Fibroblast of lung (primary cell): ENCODE data around the gene ST6GALNAC3. TPM values are rescaled to one million over a fixed set of nuclear protein-coding genes. Genes with fewer than 3 reads are reported as not detected.

Experiments
- DNase-seq, 2 donors: peaks; one replicate each; pipeline versions ENCODE4 v3.0.0 to v3.0.0-alpha.2; 2010; ENCODE audit warnings: low read depth in 2 of 2
- H2AFZ ChIP-seq: 2 replicates; pipeline ENCODE4 v1.5.1; 2012; ENCODE audit warnings: low read length, control low read depth, inconsistent platforms
- H3K27ac ChIP-seq: 2 replicates; pipeline ENCODE4 v1.5.1; 2011; ENCODE audit warnings: low read length, control low read depth; ENCODE audit not compliant: insufficient read depth
- H3K27me3 ChIP-seq: 2 replicates; pipeline ENCODE4 v1.5.1; 2011; ENCODE audit warnings: mild to moderate bottlenecking, low read length; ENCODE audit not compliant: control insufficient read depth, insufficient read depth
- H3K36me3 ChIP-seq: 2 replicates; pipeline ENCODE4 v1.5.1; 2011; ENCODE audit warnings: low read length; ENCODE audit not compliant: control insufficient read depth, insufficient read depth
- H3K4me1 ChIP-seq: 2 replicates; pipeline ENCODE4 v1.5.1; 2011; ENCODE audit warnings: low read length; ENCODE audit not compliant: control insufficient read depth, insufficient read depth; ENCODE audit errors: extremely low read depth
- H3K4me2 ChIP-seq: 2 replicates; pipeline ENCODE4 v1.5.1; 2011; ENCODE audit warnings: low read length, control low read depth; ENCODE audit not compliant: insufficient read depth; ENCODE audit errors: extremely low read depth
- H3K4me3 ChIP-seq, 4 experiments: fragments of 200-600 bp in 1 of 4; sonication (generic) in 1 of 4; replicated peaks in 1 of 4; 2 replicates each; pipeline ENCODE4 v1.5.1; 2011 to 2016; ENCODE audit warnings: low read length in 4 of 4, low read depth in 3 of 4, mild to moderate bottlenecking in 3 of 4, control low read depth in 2 of 4, inconsistent platforms in 1 of 4, mixed read lengths in 1 of 4; ENCODE audit not compliant: insufficient read depth in 1 of 4; ENCODE audit errors: control extremely low read depth in 1 of 4
- H3K79me2 ChIP-seq: 2 replicates; pipeline ENCODE4 v1.5.1; 2012; ENCODE audit warnings: mild to moderate bottlenecking, low read length, inconsistent platforms; ENCODE audit not compliant: control insufficient read depth, insufficient read depth
- H3K9ac ChIP-seq: 2 replicates; pipeline ENCODE4 v1.5.1; 2011; ENCODE audit warnings: mild to moderate bottlenecking, low read length, control low read depth; ENCODE audit not compliant: insufficient read depth
- H3K9me3 ChIP-seq: 2 replicates; pipeline ENCODE4 v1.5.1; 2012; ENCODE audit warnings: low read depth, low read length; ENCODE audit not compliant: control insufficient read depth, insufficient read depth
- H4K20me1 ChIP-seq: 2 replicates; pipeline ENCODE4 v1.5.1; 2011; ENCODE audit warnings: low read length; ENCODE audit not compliant: control insufficient read depth, insufficient read depth; ENCODE audit errors: extremely low read depth
- EZH2 ChIP-seq: IDR thresholded peaks from 2 replicates; pipeline ENCODE4 v1.5.1; 2012; ENCODE audit warnings: low read length, control low read depth, mild to moderate bottlenecking; ENCODE audit errors: missing control alignments
- polyA plus RNA-seq, 2 donors: library from polyadenylated mRNA; depleted of rRNA in 1 of 2; stranded (reverse) in 1 of 2; unstranded in 1 of 2; fragments of >200 nt; gene quantifications; 2 replicates each; pipeline ENCODE4 v1.2.1, GENCODE V29; 2011 to 2012; ENCODE audit warnings: missing spikeins in 1 of 2
- total RNA-seq: library from RNA; depleted of rRNA; stranded (reverse); fragments of >200 nt; gene quantifications from 2 replicates; pipeline ENCODE4 v1.2.1, GENCODE V29; 2014
- TF ChIP-seq, protein P1 (sequence below), 2 donors: IDR thresholded peaks in 1 of 2; conservative IDR thresholded peaks in 1 of 2; 1 replicate in 1 of 2; 2 replicates in 1 of 2; pipeline ENCODE4 v1.5.1; 2011 to 2012; ENCODE audit warnings: low read length in 2 of 2, control low read depth in 1 of 2, inconsistent platforms in 1 of 2, low read depth in 1 of 2, mild to moderate bottlenecking in 1 of 2

ST6GALNAC3 gene
- total and polyA plus RNA-seq, 2 donors (not counting 1 experiment from before 2014, with no cell fraction given), result 0.34 to 0.66 TPM

DNA sequence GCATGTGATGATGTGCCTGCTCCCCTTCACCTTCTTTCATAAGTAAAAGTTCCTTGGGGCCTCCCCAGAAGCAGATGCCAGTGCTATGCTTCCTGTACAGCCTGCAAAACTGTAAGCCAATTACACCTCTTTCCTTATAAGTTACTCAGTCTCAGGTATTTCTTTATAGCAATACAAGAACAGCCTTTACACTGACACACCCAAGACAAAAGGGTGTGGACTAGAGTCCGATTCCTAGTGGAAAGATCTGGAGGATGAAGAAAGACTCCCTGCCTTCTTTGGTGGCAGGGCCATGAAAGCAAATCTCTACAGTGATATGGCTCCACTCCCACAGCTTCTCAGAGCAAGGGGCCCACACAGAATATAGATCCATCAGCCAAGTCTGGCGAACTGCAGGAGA is 583.1 kb downstream of the ST6GALNAC3 start:
- no peak overlapping the region for H3K27ac ChIP-seq
- H2AFZ ChIP-seq, result no peak overlapping the region
- H3K79me2 ChIP-seq, result no peaks in the 10 kb centered on the region
- H3K9ac ChIP-seq, result no peak overlapping the region
- H4K20me1 ChIP-seq, result no peaks in the 10 kb centered on the region
- no peaks in the 10 kb centered on the region for H3K9me3 ChIP-seq
- H3K4me2 ChIP-seq, result no peak overlapping the region
- no peaks in the 10 kb centered on the region for H3K27me3 ChIP-seq
- no peak for TF ChIP-seq EZH2
- TF ChIP-seq, protein P1, sequence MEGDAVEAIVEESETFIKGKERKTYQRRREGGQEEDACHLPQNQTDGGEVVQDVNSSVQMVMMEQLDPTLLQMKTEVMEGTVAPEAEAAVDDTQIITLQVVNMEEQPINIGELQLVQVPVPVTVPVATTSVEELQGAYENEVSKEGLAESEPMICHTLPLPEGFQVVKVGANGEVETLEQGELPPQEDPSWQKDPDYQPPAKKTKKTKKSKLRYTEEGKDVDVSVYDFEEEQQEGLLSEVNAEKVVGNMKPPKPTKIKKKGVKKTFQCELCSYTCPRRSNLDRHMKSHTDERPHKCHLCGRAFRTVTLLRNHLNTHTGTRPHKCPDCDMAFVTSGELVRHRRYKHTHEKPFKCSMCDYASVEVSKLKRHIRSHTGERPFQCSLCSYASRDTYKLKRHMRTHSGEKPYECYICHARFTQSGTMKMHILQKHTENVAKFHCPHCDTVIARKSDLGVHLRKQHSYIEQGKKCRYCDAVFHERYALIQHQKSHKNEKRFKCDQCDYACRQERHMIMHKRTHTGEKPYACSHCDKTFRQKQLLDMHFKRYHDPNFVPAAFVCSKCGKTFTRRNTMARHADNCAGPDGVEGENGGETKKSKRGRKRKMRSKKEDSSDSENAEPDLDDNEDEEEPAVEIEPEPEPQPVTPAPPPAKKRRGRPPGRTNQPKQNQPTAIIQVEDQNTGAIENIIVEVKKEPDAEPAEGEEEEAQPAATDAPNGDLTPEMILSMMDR (conservative IDR thresholded peaks at IDR 0.05 in 1 of 2, IDR thresholded peaks at IDR 0.05 in 1 of 2; ENCODE audit: low read depth in 1 of 2, low read length in 2 of 2), result no peak
- DNase-seq, result no peak
- H3K4me1 ChIP-seq, result no peaks in the 10 kb centered on the region
- no peaks in the 10 kb centered on the region for H3K36me3 ChIP-seq
- no peak overlapping the region for H3K4me3 ChIP-seq

DNA sequence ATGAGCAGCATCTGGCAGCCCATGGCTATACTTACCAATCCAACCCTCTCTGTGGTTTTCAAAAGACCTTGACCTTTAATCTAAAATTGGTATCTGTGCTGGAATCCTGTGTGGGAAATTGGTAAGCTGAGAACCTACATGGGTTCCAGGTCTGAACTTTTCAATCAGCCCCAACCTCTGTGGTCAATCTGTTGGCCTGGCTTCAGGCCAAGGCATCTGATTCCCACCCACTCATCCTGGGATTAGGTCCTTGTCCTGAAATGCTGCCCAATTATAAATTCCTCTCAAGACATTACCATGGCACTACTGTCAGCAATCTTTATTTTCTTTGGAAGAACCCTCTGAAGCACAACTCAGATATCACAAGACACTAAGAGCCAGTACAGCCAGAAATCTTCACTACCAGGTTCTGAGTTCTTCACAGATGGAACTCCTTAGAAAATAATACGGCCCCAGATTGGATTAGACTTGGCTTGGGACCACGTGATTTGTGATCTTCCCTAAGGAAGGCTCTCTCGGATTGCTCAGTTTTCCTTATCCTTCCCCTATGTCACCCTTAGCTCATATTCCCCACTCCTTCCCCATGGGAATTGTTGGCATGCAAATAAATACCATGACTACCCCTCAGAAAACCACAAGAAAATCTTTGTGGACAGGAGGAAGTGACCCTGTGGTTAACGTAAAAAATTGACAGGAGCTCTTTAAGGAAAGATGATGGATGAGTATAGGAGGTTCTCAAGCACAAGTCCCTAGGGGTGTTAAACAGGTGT is 584.8 kb downstream of the ST6GALNAC3 start:
- H3K27me3 ChIP-seq, result no peaks in the 10 kb centered on the region
- H3K4me1 ChIP-seq, result no peaks in the 10 kb centered on the region
- H3K36me3 ChIP-seq, result no peaks in the 10 kb centered on the region
- no peak overlapping the region for H2AFZ ChIP-seq
- no peak overlapping the region for H3K4me2 ChIP-seq
- H3K4me3 ChIP-seq, result no peak overlapping the region
- H3K9ac ChIP-seq, result no peak overlapping the region
- DNase-seq, result peak; percentile 4 to 45
- H3K9me3 ChIP-seq, result no peaks in the 10 kb centered on the region
- TF ChIP-seq EZH2, result no peak
- TF ChIP-seq, protein P1 (conservative IDR thresholded peaks at IDR 0.05 in 1 of 2, IDR thresholded peaks at IDR 0.05 in 1 of 2; ENCODE audit: low read depth in 1 of 2, low read length in 2 of 2), result no peak
- H4K20me1 ChIP-seq, result no peaks in the 10 kb centered on the region
- H3K79me2 ChIP-seq, result no peaks in the 10 kb centered on the region
- H3K27ac ChIP-seq, result no peak overlapping the region

DNA sequence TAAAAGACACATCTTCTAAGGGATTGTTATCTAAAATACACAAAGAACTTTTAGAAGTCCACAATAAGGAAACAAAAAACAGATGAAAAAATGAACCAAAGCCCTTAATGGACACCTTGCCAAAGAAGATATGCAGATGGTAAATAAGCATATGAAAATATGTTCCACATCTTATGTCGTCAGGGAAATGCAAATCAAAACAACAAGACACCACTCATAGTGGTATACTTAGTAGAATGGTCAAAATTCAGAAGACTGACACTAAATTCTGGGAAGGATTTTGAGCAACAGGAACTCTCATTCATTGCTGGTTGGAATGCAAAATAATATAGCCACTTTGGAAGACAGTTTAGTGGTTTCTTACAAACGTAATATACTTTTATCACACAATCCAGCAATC is 587.0 kb downstream of the ST6GALNAC3 start:
- Histone ChIP-seq H3K36me3 (no peaks in the 10 kb centered on the region), H3K4me1 (no peaks in the 10 kb centered on the region), H3K79me2 (no peaks in the 10 kb centered on the region), H3K9me3 (no peaks in the 10 kb centered on the region), H4K20me1 (no peaks in the 10 kb centered on the region), H3K4me2 (no peak overlapping the region), H3K27me3 (no peaks in the 10 kb centered on the region), H2AFZ (no peak overlapping the region), H3K4me3 (no peak overlapping the region), H3K27ac (no peak overlapping the region), H3K9ac (no peak overlapping the region)
- no peak for DNase-seq
- TF ChIP-seq EZH2, result no peak
- TF ChIP-seq, protein P1 (conservative IDR thresholded peaks at IDR 0.05 in 1 of 2, IDR thresholded peaks at IDR 0.05 in 1 of 2; ENCODE audit: low read depth in 1 of 2, low read length in 2 of 2), result no peak
